HUDEP-2 (cell line): ENCODE measurements around the gene DAAM2.
A peak's percentile ranks its signal among the peaks of the same experiment; 100 is the strongest.

Source experiments
- DNase-seq, 76 experiments: peaks; one replicate each; lab custom pipeline; 2025; ENCODE audit not compliant: unreplicated experiment in 76 of 76; lab: John Stamatoyannopoulos, UW

Gene DAAM2

DNA sequence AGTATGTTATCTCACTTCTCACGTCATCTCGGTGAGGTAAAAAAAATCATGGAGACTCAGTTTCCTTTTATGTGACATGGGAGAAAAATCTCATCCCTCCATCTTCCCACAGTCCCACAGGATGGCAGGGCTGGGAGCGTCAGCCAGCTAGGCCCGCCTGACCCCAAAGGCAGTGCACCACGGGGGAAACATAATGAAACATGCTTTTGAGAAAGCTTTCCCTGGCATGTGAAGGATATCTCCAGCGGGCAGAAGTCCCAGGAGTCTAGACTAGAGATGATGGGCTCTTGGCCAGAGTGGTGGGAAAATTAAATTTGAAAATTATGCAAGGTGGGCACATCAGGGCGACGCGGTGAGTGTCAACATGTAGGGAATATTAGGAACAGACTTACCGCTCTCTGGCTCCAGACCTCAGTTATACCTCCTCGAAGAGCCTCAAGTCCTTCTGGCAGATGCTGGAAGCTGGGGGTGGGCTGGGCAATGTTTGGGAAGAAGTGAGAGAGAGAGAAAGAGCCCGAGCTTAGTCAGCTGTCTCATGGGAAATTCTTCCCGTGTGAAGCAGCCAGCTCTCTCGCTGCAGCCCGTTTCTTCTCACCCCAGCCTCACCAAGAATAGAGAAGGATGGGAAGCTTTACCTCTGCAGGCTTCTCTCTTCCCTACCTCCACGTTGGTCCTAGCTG, 89.8 kb downstream of the DAAM2 start:
- no peak for DNase-seq

DNA sequence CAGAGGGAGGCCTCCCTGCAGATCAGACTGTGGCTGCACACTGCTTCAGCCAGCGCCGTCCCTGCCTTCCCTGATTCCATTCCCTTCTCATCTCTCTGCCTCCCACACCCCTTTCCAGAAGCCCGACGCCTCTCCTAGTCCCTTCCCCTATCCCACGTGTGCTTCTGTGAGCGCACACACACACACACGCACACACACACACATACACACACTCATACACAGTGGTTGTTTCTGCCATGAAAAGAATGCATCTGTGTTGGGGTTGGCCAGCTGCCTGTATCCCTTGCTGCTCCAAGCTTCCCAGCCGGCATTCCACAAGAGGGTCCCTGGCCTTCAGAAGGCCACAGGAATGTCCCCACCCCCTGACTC, 90.3 kb downstream of the DAAM2 start:
- DNase-seq, result no peak

GRCh38 chr6:39884696-39885095, 92.5 kb downstream of the DAAM2 start:
- DNase-seq, result no peak

- DNase-seq, result no peak
These were observed 93.5 kb downstream of the DAAM2 start for GRCh38 chr6:39885691-39886090.

DNA sequence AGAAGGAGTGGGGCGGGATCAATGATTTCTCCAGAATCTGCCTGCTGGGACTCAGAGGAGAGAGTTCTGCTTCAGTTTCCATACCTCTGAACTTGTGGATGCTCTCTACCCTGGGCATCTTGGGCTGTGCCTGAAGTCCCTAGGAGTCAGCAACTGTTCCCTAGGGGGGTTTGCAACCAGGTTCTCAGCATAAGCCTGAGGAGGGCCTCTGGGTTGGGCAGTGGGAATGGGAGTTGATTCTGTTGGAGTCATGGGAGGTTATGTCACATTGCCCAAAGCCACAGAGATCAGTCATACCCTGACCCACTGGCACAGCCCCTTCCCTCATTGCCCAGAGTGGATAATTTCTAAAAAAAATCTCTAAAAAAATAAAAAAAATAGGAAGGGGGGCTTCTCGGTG, 94.7 kb downstream of the DAAM2 start:
- no peak for DNase-seq

- no peak for DNase-seq
These were observed 95.7 kb downstream of the DAAM2 start for GRCh38 chr6:39887692-39888450.

- DNase-seq, result no peak
These were observed 97.1 kb downstream of the DAAM2 start for GRCh38 chr6:39889229-39889628.

DNA sequence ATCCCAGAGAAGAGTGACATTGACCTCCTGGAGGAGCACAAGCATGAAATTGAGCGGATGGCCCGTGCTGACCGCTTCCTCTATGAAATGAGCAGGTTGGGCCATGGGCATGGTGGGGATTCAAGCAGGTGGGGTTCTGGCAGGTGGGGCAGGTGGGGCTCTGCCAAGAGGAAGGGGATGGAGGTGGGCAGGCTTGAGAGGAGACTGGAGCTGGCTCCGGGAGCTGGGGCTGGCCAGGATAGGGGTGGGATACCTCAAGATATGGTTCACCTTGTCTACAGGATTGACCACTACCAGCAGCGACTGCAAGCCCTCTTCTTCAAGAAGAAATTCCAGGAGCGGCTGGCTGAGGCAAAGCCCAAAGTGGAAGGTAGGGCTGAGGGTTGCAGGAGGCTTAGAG, 99.2 kb downstream of the DAAM2 start:
- no peak for DNase-seq

- DNase-seq, result no peak
These were observed 99.8 kb downstream of the DAAM2 start for GRCh38 chr6:39891976-39892375.

GRCh38 chr6:39892490-39893129, 100.4 kb downstream of the DAAM2 start:
- DNase-seq, result peak in 30 of 76 experiments; percentile 2 to 57 (median 15)

DNA sequence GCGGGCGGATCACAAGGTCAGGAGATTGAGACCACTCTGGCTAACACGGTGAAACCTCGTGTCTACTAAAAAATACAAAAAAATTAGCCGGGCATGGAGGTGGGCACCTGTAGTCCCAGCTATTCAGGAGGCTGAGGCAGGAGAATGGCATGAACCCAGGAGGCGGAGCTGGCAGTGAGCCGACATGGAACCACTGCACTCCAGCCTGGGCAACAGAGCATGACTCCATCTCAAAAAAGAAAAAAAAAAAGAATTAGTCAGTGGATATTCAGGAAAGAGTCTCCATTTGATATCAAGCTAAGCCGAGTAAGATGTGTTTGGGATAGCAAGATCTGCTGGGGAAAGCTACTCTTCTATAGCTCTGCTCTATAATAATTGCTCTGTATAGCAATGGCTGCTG, 101.1 kb downstream of the DAAM2 start:
- no peak for DNase-seq

DNA sequence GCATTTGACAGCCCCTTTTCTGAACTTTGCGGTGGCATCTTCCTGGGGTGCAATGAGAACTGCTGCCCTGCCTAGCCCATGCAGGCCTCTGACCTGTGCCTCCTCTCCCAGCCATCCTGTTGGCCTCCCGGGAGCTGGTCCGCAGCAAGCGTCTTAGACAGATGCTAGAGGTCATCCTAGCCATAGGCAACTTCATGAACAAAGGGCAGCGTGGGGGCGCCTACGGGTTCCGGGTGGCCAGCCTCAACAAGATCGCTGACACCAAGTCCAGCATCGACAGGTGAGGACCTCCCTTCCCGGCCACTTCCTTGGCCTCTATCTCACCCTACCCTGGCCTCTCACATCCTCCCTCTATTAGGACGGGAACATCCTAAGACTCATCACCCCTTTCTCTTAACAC, 104.5 kb downstream of the DAAM2 start:
- no peak for DNase-seq

DNA sequence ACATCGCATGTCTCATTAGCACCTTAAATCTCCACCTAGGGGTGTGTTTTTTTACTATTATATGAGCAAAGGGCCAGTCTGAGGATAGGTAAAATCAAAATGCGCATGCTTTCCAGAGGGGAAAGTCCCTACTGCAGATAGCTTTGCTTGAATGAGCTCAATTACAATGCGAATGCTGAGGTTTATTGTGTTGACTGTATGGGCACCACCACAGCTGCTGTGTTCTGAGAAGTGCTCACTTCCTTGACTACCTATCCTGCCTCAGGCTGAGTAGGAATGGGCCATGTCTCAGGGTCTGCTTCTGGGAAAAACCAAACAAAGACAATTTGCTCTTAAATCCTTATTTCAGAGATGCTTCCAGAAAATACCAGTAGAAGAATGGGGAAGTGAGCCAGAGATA, 105.5 kb downstream of the DAAM2 start:
- no peak for DNase-seq

DNA sequence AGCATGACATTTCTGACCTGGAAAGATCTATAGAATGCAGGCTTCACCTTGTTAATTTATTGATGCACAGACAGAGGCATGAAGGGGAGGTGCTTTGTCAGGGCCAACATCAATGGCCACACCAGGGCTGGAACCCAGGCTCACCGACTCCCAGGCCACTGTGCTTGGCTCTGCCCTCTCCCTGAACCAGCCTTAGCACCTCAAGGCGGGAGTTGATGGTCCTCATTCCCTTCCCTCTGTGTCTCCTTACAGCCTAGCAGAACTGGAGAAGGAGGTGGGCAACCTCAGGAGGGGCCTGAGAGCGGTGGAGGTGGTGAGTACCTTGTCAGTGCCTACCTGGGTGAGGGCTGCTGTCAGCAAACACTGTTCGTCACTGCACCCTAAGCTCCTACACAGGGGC, 106.4 kb downstream of the DAAM2 start:
- DNase-seq, result no peak

GRCh38 chr6:39899554-39900295, 107.5 kb downstream of the DAAM2 start:
- DNase-seq, result no peak

DNA sequence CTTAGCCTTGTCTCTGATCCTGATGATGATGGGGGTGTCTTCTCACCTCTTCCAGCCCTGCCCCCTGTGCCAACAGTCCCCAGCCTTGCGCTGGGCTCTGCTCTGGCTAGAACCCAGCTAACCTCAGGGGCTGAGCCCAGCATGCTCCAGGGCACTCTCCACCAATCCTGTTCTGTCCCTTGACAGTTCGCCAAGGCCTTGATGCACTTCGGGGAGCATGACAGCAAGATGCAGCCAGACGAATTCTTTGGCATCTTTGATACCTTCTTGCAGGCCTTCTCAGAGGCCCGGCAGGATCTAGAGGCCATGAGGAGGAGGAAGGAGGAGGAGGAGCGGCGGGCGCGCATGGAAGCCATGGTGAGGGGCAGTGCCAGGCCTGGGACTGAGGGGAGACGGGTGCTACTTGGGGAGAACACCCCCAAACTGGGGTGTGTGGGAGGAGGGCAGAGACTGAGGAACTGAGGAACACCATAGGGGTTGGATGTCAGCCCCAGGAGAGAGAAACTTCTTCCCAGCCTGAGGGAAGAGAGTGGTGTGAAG, 109.0 kb downstream of the DAAM2 start:
- no peak for DNase-seq

DNA sequence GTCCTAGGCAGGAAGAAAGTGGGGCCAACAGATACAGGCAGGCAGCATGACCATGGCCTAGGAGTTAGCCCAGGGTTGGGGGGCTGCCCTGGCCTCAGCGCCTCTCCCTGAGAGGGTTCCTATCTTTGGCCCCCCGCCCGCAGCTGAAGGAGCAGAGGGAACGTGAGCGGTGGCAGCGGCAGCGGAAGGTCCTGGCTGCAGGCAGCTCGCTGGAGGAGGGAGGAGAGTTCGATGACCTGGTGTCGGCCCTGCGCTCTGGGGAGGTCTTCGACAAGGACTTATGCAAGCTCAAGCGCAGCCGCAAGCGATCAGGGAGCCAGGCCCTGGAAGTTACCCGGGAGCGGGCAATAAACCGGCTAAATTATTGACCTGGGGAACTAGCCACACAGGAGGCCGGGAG, 109.5 kb downstream of the DAAM2 start:
- no peak for DNase-seq

- DNase-seq, result no peak
These were observed 110.0 kb downstream of the DAAM2 start for GRCh38 chr6:39902136-39902535.

DNA sequence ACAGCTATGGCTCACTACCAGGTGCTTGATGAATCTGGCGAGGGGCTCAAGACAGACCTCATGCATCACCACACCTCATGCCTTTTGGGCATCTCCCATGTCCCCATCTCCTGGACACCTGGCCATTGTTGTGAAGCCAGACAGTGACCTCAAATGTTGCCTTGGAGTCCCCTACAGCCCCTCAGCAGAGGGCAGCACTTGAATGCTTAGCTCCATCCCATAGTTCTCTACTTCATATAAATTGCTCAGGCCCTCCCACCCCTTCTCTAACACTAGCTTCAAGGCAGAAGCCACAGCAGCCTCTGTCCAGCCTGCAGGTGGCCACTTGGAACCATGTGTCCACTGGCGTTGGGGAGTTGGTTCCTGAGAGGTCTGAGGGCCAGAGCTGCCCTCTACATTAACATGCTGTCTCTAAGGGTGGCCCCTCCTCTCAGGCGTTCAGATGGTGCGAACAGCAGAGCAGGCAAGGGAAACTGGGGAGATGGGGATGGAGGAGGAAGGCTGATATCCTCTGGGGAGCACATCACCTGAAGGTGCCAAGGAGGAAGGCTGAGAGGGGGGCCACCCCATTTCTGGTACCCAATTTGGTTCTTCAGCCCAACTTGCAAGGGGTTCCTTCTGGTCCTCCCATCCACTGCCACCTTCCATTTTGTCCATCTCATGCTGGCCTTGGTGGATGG, 110.8 kb downstream of the DAAM2 start:
- no peak for DNase-seq

GRCh38 chr6:39903656-39904055, 111.5 kb downstream of the DAAM2 start:
- DNase-seq, result no peak
